ENCODE results near the gene ARHGEF2.

The ARHGEF2 gene

GRCh38 chr1:155911156-155912055 lies 66.9 kb downstream of the ARHGEF2 start, which contains the start of gene RIT1:
Gene RIT1 (minus strand): TSS chr1:155911349. CDS start chr1:155910761, 588 bp downstream.
- peak; percentile 95 for DNase-seq (ENCODE audit: low spot score)

GRCh38 chr1:155910621-155911121 lies 67.7 kb downstream of the ARHGEF2 start:
- DNase-seq (ENCODE audit: low spot score): peak; percentile 42

GRCh38 chr1:155909894-155910293 lies 68.5 kb downstream of the ARHGEF2 start:
- DNase-seq (ENCODE audit: low spot score): peak; percentile 39

- DNase-seq (ENCODE audit: low spot score): no peak
These were observed 74.1 kb downstream of the ARHGEF2 start for GRCh38 chr1:155904261-155904660.

GRCh38 chr1:155900161-155900560 lies 78.2 kb downstream of the ARHGEF2 start:
- no peak for DNase-seq (ENCODE audit: low spot score)

GRCh38 chr1:155899683-155900082 lies 78.7 kb downstream of the ARHGEF2 start:
- DNase-seq (ENCODE audit: low spot score): no peak

- no peak for DNase-seq (ENCODE audit: low spot score)
These were observed 79.5 kb downstream of the ARHGEF2 start for GRCh38 chr1:155898888-155899287.

- no peak for DNase-seq (ENCODE audit: low spot score)
These were observed 80.6 kb downstream of the ARHGEF2 start for GRCh38 chr1:155897746-155898145.

Measured in GM03348 (cell line).